Spleen (tissue), 7 donors: ENCODE measurements around the gene IL21R.

Experiments used
- POLR2A ChIP-seq, 3 donors: fragments of 450-650 bp; IDR thresholded peaks; one replicate each; pipeline ENCODE4 v1.5.1; 2017; ENCODE audit warnings: antibody characterized with exemption in 3 of 3, mild to moderate bottlenecking in 1 of 3
- TF ChIP-seq, protein P1 (sequence below), 11 experiments: fragments of 200-600 bp in 7 of 11; fragments of 450-650 bp in 4 of 11; sonication (generic) in 4 of 11; IDR thresholded peaks in 8 of 11; conservative IDR thresholded peaks in 3 of 11; 1 replicate in 7 of 11; 2 replicates in 4 of 11; pipeline versions ENCODE4 v1.4.0 to v1.8.0; 2016 to 2021; ENCODE audit warnings: antibody characterized with exemption in 11 of 11, inconsistent platforms in 4 of 11, mild to moderate bottlenecking in 1 of 11
- donor health status: DM: no; HTN: no; CAD: no; lungs with moderate emphysema.
- donor health status: DM: no; HTN: no; CAD: no.
- donor health status: DM: no; HTN: no; CAD: no.

GRCh38 chr16:27353853-27354252 lies 48.1 kb upstream of the IL21R start:
- TF ChIP-seq, protein P1, sequence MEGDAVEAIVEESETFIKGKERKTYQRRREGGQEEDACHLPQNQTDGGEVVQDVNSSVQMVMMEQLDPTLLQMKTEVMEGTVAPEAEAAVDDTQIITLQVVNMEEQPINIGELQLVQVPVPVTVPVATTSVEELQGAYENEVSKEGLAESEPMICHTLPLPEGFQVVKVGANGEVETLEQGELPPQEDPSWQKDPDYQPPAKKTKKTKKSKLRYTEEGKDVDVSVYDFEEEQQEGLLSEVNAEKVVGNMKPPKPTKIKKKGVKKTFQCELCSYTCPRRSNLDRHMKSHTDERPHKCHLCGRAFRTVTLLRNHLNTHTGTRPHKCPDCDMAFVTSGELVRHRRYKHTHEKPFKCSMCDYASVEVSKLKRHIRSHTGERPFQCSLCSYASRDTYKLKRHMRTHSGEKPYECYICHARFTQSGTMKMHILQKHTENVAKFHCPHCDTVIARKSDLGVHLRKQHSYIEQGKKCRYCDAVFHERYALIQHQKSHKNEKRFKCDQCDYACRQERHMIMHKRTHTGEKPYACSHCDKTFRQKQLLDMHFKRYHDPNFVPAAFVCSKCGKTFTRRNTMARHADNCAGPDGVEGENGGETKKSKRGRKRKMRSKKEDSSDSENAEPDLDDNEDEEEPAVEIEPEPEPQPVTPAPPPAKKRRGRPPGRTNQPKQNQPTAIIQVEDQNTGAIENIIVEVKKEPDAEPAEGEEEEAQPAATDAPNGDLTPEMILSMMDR (IDR thresholded peaks at IDR 0.05 in 8 of 11, conservative IDR thresholded peaks at IDR 0.05 in 3 of 11): no peak
- TF ChIP-seq POLR2A (IDR thresholded peaks at IDR 0.05): no peak
